ENCODE measurements around the gene OPRL1. TPM values are rescaled to one million over a fixed set of nuclear protein-coding genes. Genes with fewer than 3 reads are reported as not detected.

OPRL1 gene
- polyA plus RNA-seq, 1 donor, result 0.81 TPM

GRCh38 chr20:64149809-64150560, 70.1 kb downstream of the OPRL1 start:
- Histone ChIP-seq H3K9me3 (ENCODE audit: control insufficient read depth, low read depth, low read length) (peaks cover 4% of the 10 kb centered on the region), H3K36me3 (ENCODE audit: control insufficient read depth, insufficient read depth, low read length) (no peaks in the 10 kb centered on the region), H3K27me3 (ENCODE audit: control insufficient read depth, insufficient read depth, low read length) (no peaks in the 10 kb centered on the region), H3K27ac (ENCODE audit: low read length) (no peak overlapping the region), H3K4me3 (ENCODE audit: low read length) (no peak overlapping the region), H3K4me1 (ENCODE audit: control insufficient read depth, insufficient read depth, low read length) (peaks cover 3% of the 10 kb centered on the region)
- no peak for DNase-seq
- no CpG with 5 or more reads among the region's 26 CpGs for WGBS (ENCODE audit: insufficient coverage, low lambda C conversion rate)

Other genes starting within 250 kb of the OPRL1 start
- 4.1 TPM for gene ZBTB46, start 248.8 kb upstream of the OPRL1 start, polyA plus RNA-seq
- not detected for gene ABHD16B, start 218.6 kb upstream of the OPRL1 start, polyA plus RNA-seq
- gene TPD52L2, start 214.8 kb upstream of the OPRL1 start, polyA plus RNA-seq, result 63.6 TPM
- 21.9 TPM for gene DNAJC5, start 185.0 kb upstream of the OPRL1 start, polyA plus RNA-seq
- gene UCKL1, start 123.7 kb upstream of the OPRL1 start, polyA plus RNA-seq, result 54.2 TPM
- 8.1 TPM for gene ZNF512B, start 110.2 kb upstream of the OPRL1 start, polyA plus RNA-seq
- gene SAMD10, start 100.4 kb upstream of the OPRL1 start, polyA plus RNA-seq, result 5.0 TPM
- gene PRPF6, start 99.0 kb upstream of the OPRL1 start, polyA plus RNA-seq, result 59.7 TPM
- 1.2 TPM for gene C20orf204, start 43.9 kb upstream of the OPRL1 start, polyA plus RNA-seq
- 5.3 TPM for gene SOX18, start 30.4 kb upstream of the OPRL1 start, polyA plus RNA-seq
- gene TCEA2, start 16.9 kb upstream of the OPRL1 start, polyA plus RNA-seq, result 32.6 TPM
- 5.9 TPM for gene RGS19, start 564 bp upstream of the OPRL1 start, polyA plus RNA-seq
- gene LKAAEAR1, start 4.3 kb downstream of the OPRL1 start, polyA plus RNA-seq, result 0.19 TPM
- gene NPBWR2, start 27.5 kb downstream of the OPRL1 start, polyA plus RNA-seq, result not detected
- 2.6 TPM for gene MYT1, start 84.4 kb downstream of the OPRL1 start, polyA plus RNA-seq
- 83.8 TPM for gene PCMTD2, start 175.7 kb downstream of the OPRL1 start, polyA plus RNA-seq

Measured in large intestine (tissue), 3 donors.